Thoracic aorta (tissue), 2 donors: Measurements from ENCODE around the gene LCOR. TPM values are rescaled to one million over a fixed set of nuclear protein-coding genes. Genes with fewer than 3 reads are reported as not detected.

ENCODE experiments used
- ATAC-seq: fragments of 150-250 bp; one replicate; pipeline ENCODE4 v1.8.0; 2017; ENCODE audit warnings: low read depth; ENCODE audit not compliant: insufficient number of reproducible peaks, low FRiP score
- DNase-seq: peaks from one replicate; pipeline ENCODE4 v3.0.0-alpha.2; 2020; ENCODE audit warnings: low spot score
- H3K27ac ChIP-seq, 2 donors: fragments of 200-600 bp; sonication (generic); 1 replicate in 1 of 2; 2 replicates in 1 of 2; pipeline ENCODE4 v1.5.1; 2016; ENCODE audit warnings: mild to moderate bottlenecking in 2 of 2, moderate library complexity in 2 of 2
- H3K27me3 ChIP-seq: fragments of 200-600 bp; sonication (generic); replicated peaks from 2 replicates; pipeline ENCODE4 v1.6.0; 2016; ENCODE audit warnings: mild to moderate bottlenecking; ENCODE audit not compliant: insufficient read depth
- H3K36me3 ChIP-seq: fragments of 200-600 bp; sonication (generic); one replicate; pipeline ENCODE4 v1.5.1; 2016
- H3K4me1 ChIP-seq, 2 donors: fragments of 200-600 bp; sonication (generic); 1 replicate in 1 of 2; 2 replicates in 1 of 2; pipeline versions ENCODE4 v1.5.1 to v1.6.0; 2016; ENCODE audit warnings: low read depth in 2 of 2, mild to moderate bottlenecking in 1 of 2; ENCODE audit not compliant: control insufficient read depth in 1 of 2
- H3K4me3 ChIP-seq: fragments of 200-600 bp; sonication (generic); 2 replicates; pipeline ENCODE4 v1.5.1; 2016; ENCODE audit warnings: mild to moderate bottlenecking
- H3K9me3 ChIP-seq: fragments of 200-600 bp; sonication (generic); 2 replicates; pipeline ENCODE4 v1.5.1; 2016
- CTCF ChIP-seq: fragments of 200-600 bp; sonication (generic); IDR thresholded peaks from one replicate; pipeline ENCODE4 v1.5.1; 2019; ENCODE audit warnings: antibody characterized with exemption
- total RNA-seq, 2 donors: library from RNA; depleted of rRNA; stranded (reverse); fragments of >200 nt; gene quantifications; one replicate each; pipeline versions ENCODE4 v1.1.0 to v1.2.3, GENCODE V29; 2016

LCOR gene
- total RNA-seq, 2 donors from 2014 or later: 18.3 to 23.3 TPM

- H3K4me1 ChIP-seq: peaks cover 9 to 12% of the 10 kb centered on the region in 2 donors
- no peaks in the 10 kb centered on the region for H3K9me3 ChIP-seq
- no peaks in the 10 kb centered on the region for H3K27me3 ChIP-seq
- DNase-seq: no peak
- no peak overlapping the region for H3K4me3 ChIP-seq
- no peak for TF ChIP-seq CTCF
- ATAC-seq: no peak
- no peak overlapping the region for H3K27ac ChIP-seq
- no peaks in the 10 kb centered on the region for H3K36me3 ChIP-seq
Measured at GRCh38 chr10:96850113-96850512, 18.0 kb downstream of the LCOR start.

GRCh38 chr10:96850825-96851224, 18.7 kb downstream of the LCOR start:
- Histone ChIP-seq H3K4me3 (no peak overlapping the region), H3K27ac (no peak overlapping the region), H3K27me3 (no peaks in the 10 kb centered on the region), H3K4me1 (peaks cover 6 to 11% of the 10 kb centered on the region in 2 donors), H3K36me3 (no peaks in the 10 kb centered on the region), H3K9me3 (no peaks in the 10 kb centered on the region)
- ATAC-seq (peak; percentile 18), DNase-seq (no peak)
- no peak for TF ChIP-seq CTCF

DNA sequence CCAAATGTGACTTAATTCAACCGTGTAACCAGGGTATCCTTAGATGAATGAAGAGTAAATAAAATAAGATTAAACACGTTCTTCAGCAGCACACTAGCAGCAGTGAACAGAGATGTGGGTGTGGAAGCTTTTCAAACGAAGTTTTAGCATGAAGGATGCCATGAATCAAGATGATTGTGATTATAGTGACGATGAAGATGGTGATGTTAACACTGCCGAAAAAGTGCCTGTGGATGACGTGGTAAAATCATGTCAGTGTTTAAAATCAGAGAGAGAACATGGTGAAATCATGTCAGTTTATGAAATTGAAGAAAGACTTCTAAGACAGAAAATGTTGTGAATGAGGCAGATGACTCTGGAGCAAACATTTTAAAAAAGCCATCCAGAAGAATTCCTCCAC, 19.2 kb downstream of the LCOR start:
- no peak overlapping the region for H3K27ac ChIP-seq

DNA sequence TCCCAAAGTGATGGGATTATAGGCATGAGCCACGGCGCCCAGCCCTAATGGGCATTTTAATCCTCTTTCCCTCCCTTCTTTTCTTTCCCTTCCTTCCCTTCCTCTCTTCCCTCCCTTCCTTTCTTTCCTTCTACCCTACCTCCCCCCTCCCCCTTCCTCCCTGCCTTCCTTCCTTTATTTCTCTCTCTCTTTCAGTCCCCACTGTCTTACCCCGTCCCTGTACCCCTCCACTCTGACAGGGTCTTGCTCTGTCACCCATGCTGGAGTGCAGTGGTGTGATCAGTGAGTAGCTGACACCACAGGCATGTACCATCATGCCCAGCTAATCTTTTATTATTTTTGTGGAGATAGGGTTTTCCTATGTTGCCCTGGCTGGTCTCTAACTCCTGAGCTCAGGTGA, 24.2 kb downstream of the LCOR start:
- ATAC-seq: no peak

More for the DNA sequence above, 19.2 kb downstream of the LCOR start:
- no peak for DNase-seq
- Histone ChIP-seq H3K4me3 (no peak overlapping the region), H3K4me1 (peaks cover 2 to 11% of the 10 kb centered on the region in 2 donors), H3K27me3 (no peaks in the 10 kb centered on the region), H3K9me3 (no peaks in the 10 kb centered on the region), H3K36me3 (no peaks in the 10 kb centered on the region)
- no peak for ATAC-seq
- no peak for TF ChIP-seq CTCF

DNA sequence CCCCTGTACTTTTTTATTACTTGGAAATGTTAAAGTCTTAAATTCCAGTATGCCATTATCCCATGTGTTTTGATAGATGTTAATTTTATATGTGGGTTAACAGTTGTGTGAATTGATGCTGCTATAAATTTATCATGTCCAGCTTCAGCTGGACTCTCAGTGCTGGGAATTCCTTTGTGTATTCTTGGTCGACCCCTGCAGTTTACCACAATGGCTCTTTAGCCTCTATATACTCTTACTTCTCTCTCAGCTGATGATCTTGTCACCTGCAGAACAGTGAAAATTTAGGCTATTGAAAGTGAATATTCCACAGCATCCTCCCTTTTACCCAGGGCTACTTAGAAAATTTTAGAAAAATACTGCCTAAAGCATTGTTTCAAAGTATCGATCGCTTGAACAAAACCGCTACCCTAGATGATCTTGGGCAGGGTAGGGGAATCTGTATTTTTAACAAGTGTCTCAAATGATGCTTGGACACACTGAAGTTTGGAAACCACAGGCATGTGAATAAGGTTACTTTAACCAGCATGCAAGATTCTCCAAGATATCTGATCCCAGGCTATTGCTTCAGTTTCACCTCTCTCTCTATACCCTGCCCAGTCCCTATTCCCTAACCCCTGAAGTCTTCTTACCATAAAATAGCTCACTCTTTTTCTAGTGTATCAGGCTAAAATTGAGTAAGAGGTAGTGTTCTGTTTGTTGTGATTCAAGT, 25.4 kb downstream of the LCOR start:
- no peak for DNase-seq
- Histone ChIP-seq H3K4me1 (peaks cover 4 to 5% of the 10 kb centered on the region in 2 donors), H3K27me3 (no peaks in the 10 kb centered on the region), H3K36me3 (no peaks in the 10 kb centered on the region), H3K4me3 (no peak overlapping the region), H3K27ac (no peak overlapping the region), H3K9me3 (no peaks in the 10 kb centered on the region)
- no peak for ATAC-seq
- TF ChIP-seq CTCF: no peak

More for the DNA sequence above, 24.2 kb downstream of the LCOR start:
- H3K9me3 ChIP-seq: no peaks in the 10 kb centered on the region
- H3K4me1 ChIP-seq: peaks cover 4 to 5% of the 10 kb centered on the region in 2 donors
- no peak for DNase-seq
- H3K27ac ChIP-seq: no peak overlapping the region
- H3K36me3 ChIP-seq: no peaks in the 10 kb centered on the region
- H3K27me3 ChIP-seq: no peaks in the 10 kb centered on the region
- H3K4me3 ChIP-seq: no peak overlapping the region
- TF ChIP-seq CTCF: no peak
